ENCODE measurements around the gene SLC15A2.

DNA sequence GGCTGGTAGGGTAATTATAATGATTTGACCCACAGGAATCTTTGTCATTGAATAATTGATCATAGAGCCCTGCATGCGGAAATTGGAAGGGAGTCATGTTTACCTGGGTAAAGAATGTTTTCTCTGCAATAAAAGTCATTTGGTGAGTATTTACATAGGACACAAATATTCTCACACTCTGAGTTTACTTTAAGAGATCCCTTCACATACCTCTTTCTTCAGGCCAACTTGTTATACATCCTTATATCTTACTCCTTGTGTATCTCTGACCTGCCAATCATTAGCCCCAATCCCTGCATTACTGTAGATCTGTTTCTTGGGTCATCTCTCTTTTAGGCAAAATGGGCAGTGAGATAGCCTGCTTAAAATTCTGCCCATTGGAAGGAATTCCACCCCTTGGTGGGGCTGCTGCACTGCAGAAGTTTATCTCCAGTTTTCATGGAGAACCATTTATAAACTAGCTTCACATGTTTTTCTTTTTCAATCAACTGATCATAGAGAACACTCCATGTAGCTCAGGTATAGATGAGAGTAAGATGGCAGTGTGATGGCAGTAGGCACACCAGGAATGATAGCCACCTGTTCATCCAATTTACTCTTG lies 81.6 kb downstream of the SLC15A2 start:
- no peak for TF ChIP-seq POLR2A (IDR thresholded peaks at IDR 0.05)
- TF ChIP-seq, protein P1, sequence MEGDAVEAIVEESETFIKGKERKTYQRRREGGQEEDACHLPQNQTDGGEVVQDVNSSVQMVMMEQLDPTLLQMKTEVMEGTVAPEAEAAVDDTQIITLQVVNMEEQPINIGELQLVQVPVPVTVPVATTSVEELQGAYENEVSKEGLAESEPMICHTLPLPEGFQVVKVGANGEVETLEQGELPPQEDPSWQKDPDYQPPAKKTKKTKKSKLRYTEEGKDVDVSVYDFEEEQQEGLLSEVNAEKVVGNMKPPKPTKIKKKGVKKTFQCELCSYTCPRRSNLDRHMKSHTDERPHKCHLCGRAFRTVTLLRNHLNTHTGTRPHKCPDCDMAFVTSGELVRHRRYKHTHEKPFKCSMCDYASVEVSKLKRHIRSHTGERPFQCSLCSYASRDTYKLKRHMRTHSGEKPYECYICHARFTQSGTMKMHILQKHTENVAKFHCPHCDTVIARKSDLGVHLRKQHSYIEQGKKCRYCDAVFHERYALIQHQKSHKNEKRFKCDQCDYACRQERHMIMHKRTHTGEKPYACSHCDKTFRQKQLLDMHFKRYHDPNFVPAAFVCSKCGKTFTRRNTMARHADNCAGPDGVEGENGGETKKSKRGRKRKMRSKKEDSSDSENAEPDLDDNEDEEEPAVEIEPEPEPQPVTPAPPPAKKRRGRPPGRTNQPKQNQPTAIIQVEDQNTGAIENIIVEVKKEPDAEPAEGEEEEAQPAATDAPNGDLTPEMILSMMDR (IDR thresholded peaks at IDR 0.05) = no peak

Measured in esophagus squamous epithelium (tissue), 4 donors.